ENCODE results near the gene CALHM4. TPM values are rescaled to one million over a fixed set of nuclear protein-coding genes. Genes with fewer than 3 reads are reported as not detected.

The CALHM4 gene
- total and polyA plus RNA-seq, 2 of the 8 experiments (the other 6 are each of a cell fraction or from before 2014, with no cell fraction given), result not detected

DNA sequence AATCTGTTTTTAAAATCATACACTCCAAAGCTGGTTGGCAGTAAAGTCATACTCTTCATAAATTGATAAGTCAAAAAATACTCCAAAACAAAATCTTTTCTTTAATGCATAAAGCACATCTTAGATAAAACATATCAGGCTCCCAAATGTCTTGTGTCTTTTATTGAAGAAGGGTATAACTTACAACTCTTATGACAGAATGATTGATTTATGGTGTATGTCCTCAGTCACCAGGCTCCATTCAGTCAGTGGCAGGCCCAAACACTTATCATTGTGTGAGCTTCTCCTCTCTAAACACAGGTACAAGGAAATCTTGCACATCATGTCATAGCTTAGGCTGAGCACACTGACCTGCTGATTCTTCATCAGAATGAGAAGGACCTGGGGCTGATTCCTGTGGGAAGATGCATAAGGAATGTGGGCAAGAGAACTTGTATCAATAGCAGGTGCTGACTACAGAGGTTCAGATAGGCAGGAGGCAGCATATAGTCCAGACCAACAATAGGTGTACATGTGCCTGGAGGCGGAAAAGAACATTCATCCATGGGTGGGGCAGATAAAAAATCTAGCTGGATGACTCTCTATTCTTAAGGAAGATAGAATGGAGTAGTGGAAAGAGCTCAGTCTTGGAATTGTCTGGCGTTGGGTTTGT, 40.2 kb upstream of the CALHM4 start:
- no peak overlapping the region for H3K4ac ChIP-seq (replicated peaks; ENCODE audit: insufficient read length, low read depth, low read length)
- no peak overlapping the region for H2BK12ac ChIP-seq (ENCODE audit: low read depth, low read length)
- H3K23ac ChIP-seq (ENCODE audit: insufficient read length), result no peak overlapping the region
- no peak overlapping the region for H4K8ac ChIP-seq (ENCODE audit: extremely low read depth, insufficient read depth, low read length)
- no peak overlapping the region for H3K18ac ChIP-seq (ENCODE audit: extremely low read depth, low read length)
- no peak overlapping the region for H4K5ac ChIP-seq (ENCODE audit: insufficient read length, low read depth, low read length)
- no peak overlapping the region for H2AFZ ChIP-seq (ENCODE audit: low read length)
- no peak overlapping the region for H2AK5ac ChIP-seq (ENCODE audit: low read depth, low read length)
- FAIRE-seq (no peak), DNase-seq (ENCODE audit: low read depth in 1 of 2, low spot score in 2 of 2) (no peak)
- H3K79me2 ChIP-seq (ENCODE audit: control insufficient read depth in 1 of 2, insufficient read depth in 2 of 2, low read length in 2 of 2), result no peaks in the 10 kb centered on the region
- no peak overlapping the region for H2BK20ac ChIP-seq (ENCODE audit: low read length)
- no peaks in the 10 kb centered on the region for H3K79me1 ChIP-seq (ENCODE audit: low read depth, low read length)
- TF ChIP-seq YY1 (IDR thresholded peaks at IDR 0.05; ENCODE audit: low read depth, low read length), result no peak
- no peak for TF ChIP-seq EGR1 (IDR thresholded peaks at IDR 0.05; ENCODE audit: borderline replicate concordance, low read depth, low read length)
- no peak for TF ChIP-seq POLR2A (IDR thresholded peaks at IDR 0.05; ENCODE audit: control extremely low read depth in 1 of 2, low read depth in 2 of 2, low read length in 2 of 2)
- TF ChIP-seq, protein P1, sequence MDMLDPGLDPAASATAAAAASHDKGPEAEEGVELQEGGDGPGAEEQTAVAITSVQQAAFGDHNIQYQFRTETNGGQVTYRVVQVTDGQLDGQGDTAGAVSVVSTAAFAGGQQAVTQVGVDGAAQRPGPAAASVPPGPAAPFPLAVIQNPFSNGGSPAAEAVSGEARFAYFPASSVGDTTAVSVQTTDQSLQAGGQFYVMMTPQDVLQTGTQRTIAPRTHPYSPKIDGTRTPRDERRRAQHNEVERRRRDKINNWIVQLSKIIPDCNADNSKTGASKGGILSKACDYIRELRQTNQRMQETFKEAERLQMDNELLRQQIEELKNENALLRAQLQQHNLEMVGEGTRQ (IDR thresholded peaks at IDR 0.05; ENCODE audit: low read length), result no peak
- TF ChIP-seq GABPA (IDR thresholded peaks at IDR 0.05; ENCODE audit: borderline replicate concordance, insufficient read depth, low read length), result no peak
- TF ChIP-seq ASH2L (IDR thresholded peaks at IDR 0.05; ENCODE audit: low read length), result no peak
- no peak for TF ChIP-seq SAP30 (IDR thresholded peaks at IDR 0.05; ENCODE audit: insufficient read depth, insufficient replicate concordance, low read length)
- TF ChIP-seq RFX5 (IDR thresholded peaks at IDR 0.05; ENCODE audit: borderline replicate concordance, low read depth, low read length), result no peak
- no peak for TF ChIP-seq RBBP5 (IDR thresholded peaks at IDR 0.05; ENCODE audit: borderline replicate concordance, low read depth, low read length)
- TF ChIP-seq NRF1 (IDR thresholded peaks at IDR 0.05; ENCODE audit: low read depth, low read length), result no peak
- no peak for TF ChIP-seq FOSL1 (IDR thresholded peaks at IDR 0.05; ENCODE audit: insufficient read depth, low read depth, low read length)
- TF ChIP-seq HDAC6 (IDR thresholded peaks at IDR 0.05; ENCODE audit: low read depth, low read length), result no peak
- H3K4me1 ChIP-seq (replicated peaks in 1 of 4; ENCODE audit: control insufficient read depth in 3 of 4, insufficient read depth in 4 of 4, low read length in 3 of 4), result peaks cover 0 to 11% (median 4%) of the 10 kb centered on the region in 4 experiments; a peak in 4 of 7 replicates
- no peak overlapping the region for H3K14ac ChIP-seq (ENCODE audit: insufficient read length)
- no peak overlapping the region for H2BK120ac ChIP-seq (replicated peaks; ENCODE audit: low read depth, low read length)
- no peaks in the 10 kb centered on the region for H4K20me1 ChIP-seq (replicated peaks in 1 of 2; ENCODE audit: control insufficient read depth in 1 of 2, insufficient read depth in 2 of 2, low read length in 2 of 2)
- peaks cover 0 to 1% (median 0%) of the 10 kb centered on the region in 4 experiments; a peak in 1 of 7 replicates for H3K27me3 ChIP-seq (replicated peaks in 1 of 4; ENCODE audit: control insufficient read depth in 3 of 4, extremely low read depth in 1 of 4, insufficient read depth in 3 of 4, low read length in 3 of 4)
- no peak overlapping the region for H3K9ac ChIP-seq (replicated peaks in 1 of 4; ENCODE audit: extremely low read depth in 1 of 4, low read depth in 3 of 4, low read length in 3 of 4)
- no peak overlapping the region for H4K91ac ChIP-seq (replicated peaks; ENCODE audit: insufficient read length, low read length)
- ChIA-PET CTCF (ENCODE audit: partially characterized antibody) (interaction anchor here (0.5 to 6.0 kb wide), 16 partner anchors 10 to 296 kb away, joined by 3 to 60 read pairs (median 3); no protein-coding TSS in a partner anchor), POLR2A (ENCODE audit: partially characterized antibody) (interaction anchor here (0.9 kb wide), 1 partner anchor 9 kb away, joined by 3 read pairs; no protein-coding TSS in a partner anchor)
- H3K27ac ChIP-seq (ENCODE audit: low read depth, low read length), result no peak overlapping the region
- no peaks in the 10 kb centered on the region for H3K23me2 ChIP-seq (ENCODE audit: low read depth, low read length)
- no peak overlapping the region for H2BK5ac ChIP-seq (ENCODE audit: low read depth, low read length)
- H2BK15ac ChIP-seq (ENCODE audit: low read length), result no peak overlapping the region
- no peaks in the 10 kb centered on the region for H3K36me3 ChIP-seq (ENCODE audit: control insufficient read depth in 2 of 4, insufficient read depth in 4 of 4, low read length in 3 of 4)
- WGBS, 2 experiments (ENCODE audit: extremely low coverage in 1 of 2, insufficient coverage in 1 of 2, insufficient read length in 1 of 2, insufficient replicate concordance in 2 of 2, low coverage in 1 of 2, low lambda C conversion rate in 2 of 2, missing lambda C conversion rate in 1 of 2), result 86% methylated on average over 2 of the region's 2 CpGs; no CpG with 5 or more reads in 1 of the 2 experiments
- H3K56ac ChIP-seq (replicated peaks; ENCODE audit: insufficient read length, low read depth, low read length), result no peak overlapping the region
- H3K4me3 ChIP-seq (ENCODE audit: extremely low read depth in 1 of 4, insufficient read depth in 2 of 4, low read depth in 3 of 4, low read length in 4 of 4), result no peak overlapping the region
- no peaks in the 10 kb centered on the region for H3K9me3 ChIP-seq (ENCODE audit: insufficient read depth in 2 of 2, low read depth in 1 of 2, low read length in 1 of 2)
- H3K4me2 ChIP-seq (ENCODE audit: insufficient read depth in 1 of 2, low read depth in 2 of 2, low read length in 2 of 2), result no peak overlapping the region
